ENCODE results near the gene CYP2E1. TPM values are rescaled to one million over a fixed set of nuclear protein-coding genes. Genes with fewer than 3 reads are reported as not detected.

The CYP2E1 gene
- total and polyA plus RNA-seq, 3 donors from 2014 or later, result 9.0 to 10.2 (median 9.6) TPM

- intact Hi-C loops (cut with DNase I; ENCODE audit: low total_unique reads), result no loop called here
- TF ChIP-seq POLR2A (IDR thresholded peaks at IDR 0.05) (no peak), CTCF (IDR thresholded peaks at IDR 0.05) (peak; percentile 75 to 85 (median 77))
- Histone ChIP-seq H3K27ac (peak overlapping the region; percentile 47 to 50), H3K4me1 (peaks cover 4% of the 10 kb centered on the region), H3K36me3 (ENCODE audit: low read depth, missing control alignments) (no peaks in the 10 kb centered on the region), H3K9me3 (no peaks in the 10 kb centered on the region), H3K27me3 (no peaks in the 10 kb centered on the region), H3K4me3 (peak overlapping the region; percentile 46 to 60)
- peak; percentile 93 for DNase-seq
- WGBS, 2 donors, result 0 to 1% methylated on average over 15 to 31 of the region's 33 CpGs
These were observed 6.9 kb upstream of the CYP2E1 start for GRCh38 chr10:133520193-133520738.

GRCh38 chr10:133523631-133524203 is 3.4 kb upstream of the CYP2E1 start:
- no peak overlapping the region for H3K27ac ChIP-seq
- H3K4me1 ChIP-seq, result peaks cover 4% of the 10 kb centered on the region
- no peaks in the 10 kb centered on the region for H3K27me3 ChIP-seq
- H3K36me3 ChIP-seq (ENCODE audit: low read depth, missing control alignments), result no peaks in the 10 kb centered on the region
- intact Hi-C loops (cut with DNase I; ENCODE audit: low total_unique reads), result no loop called here
- 85 to 94% methylated on average over 9 of the region's 9 CpGs for WGBS, 2 donors
- no peak for DNase-seq
- no peak for TF ChIP-seq CTCF (IDR thresholded peaks at IDR 0.05)
- TF ChIP-seq POLR2A (IDR thresholded peaks at IDR 0.05), result no peak
- H3K9me3 ChIP-seq, result no peaks in the 10 kb centered on the region
- no peak overlapping the region for H3K4me3 ChIP-seq

GRCh38 chr10:133525444-133525843 is 1.7 kb upstream of the CYP2E1 start:
- TF ChIP-seq POLR2A (IDR thresholded peaks at IDR 0.05), result no peak
- no peak for TF ChIP-seq CTCF (IDR thresholded peaks at IDR 0.05)

GRCh38 chr10:133527771-133528271 is 658 bp downstream of the CYP2E1 start:
- Histone ChIP-seq H3K9me3 (no peaks in the 10 kb centered on the region), H3K27me3 (no peaks in the 10 kb centered on the region), H3K4me1 (no peaks in the 10 kb centered on the region), H3K4me3 (peak overlapping the region; percentile 40 to 50), H3K36me3 (ENCODE audit: low read depth, missing control alignments) (no peaks in the 10 kb centered on the region), H3K27ac (no peak overlapping the region)
- intact Hi-C loops (cut with DNase I; ENCODE audit: low total_unique reads), result no loop called here
- WGBS, 2 donors, result 7 to 37% methylated on average over 16 to 51 of the region's 51 CpGs
- TF ChIP-seq CTCF (IDR thresholded peaks at IDR 0.05) (no peak), POLR2A (IDR thresholded peaks at IDR 0.05) (no peak)
- no peak for DNase-seq

More at GRCh38 chr10:133525444-133525843, 1.7 kb upstream of the CYP2E1 start:
- no peak for DNase-seq
- Histone ChIP-seq H3K9me3 (no peaks in the 10 kb centered on the region), H3K4me1 (peaks cover 4% of the 10 kb centered on the region), H3K27ac (no peak overlapping the region), H3K27me3 (no peaks in the 10 kb centered on the region), H3K4me3 (no peak overlapping the region), H3K36me3 (ENCODE audit: low read depth, missing control alignments) (no peaks in the 10 kb centered on the region)
- intact Hi-C loops (cut with DNase I; ENCODE audit: low total_unique reads), result no loop called here
- WGBS, 2 donors, result 92 to 93% methylated on average over 6 to 7 of the region's 7 CpGs
